Measurements from ENCODE around the gene AMER3. TPM values are rescaled to one million over a fixed set of nuclear protein-coding genes. Genes with fewer than 3 reads are reported as not detected.
A peak's percentile ranks its signal among the peaks of the same experiment; 100 is the strongest.

AMER3 gene
- total RNA-seq, 1 experiment from 2014 or later: 0.79 TPM

DNA sequence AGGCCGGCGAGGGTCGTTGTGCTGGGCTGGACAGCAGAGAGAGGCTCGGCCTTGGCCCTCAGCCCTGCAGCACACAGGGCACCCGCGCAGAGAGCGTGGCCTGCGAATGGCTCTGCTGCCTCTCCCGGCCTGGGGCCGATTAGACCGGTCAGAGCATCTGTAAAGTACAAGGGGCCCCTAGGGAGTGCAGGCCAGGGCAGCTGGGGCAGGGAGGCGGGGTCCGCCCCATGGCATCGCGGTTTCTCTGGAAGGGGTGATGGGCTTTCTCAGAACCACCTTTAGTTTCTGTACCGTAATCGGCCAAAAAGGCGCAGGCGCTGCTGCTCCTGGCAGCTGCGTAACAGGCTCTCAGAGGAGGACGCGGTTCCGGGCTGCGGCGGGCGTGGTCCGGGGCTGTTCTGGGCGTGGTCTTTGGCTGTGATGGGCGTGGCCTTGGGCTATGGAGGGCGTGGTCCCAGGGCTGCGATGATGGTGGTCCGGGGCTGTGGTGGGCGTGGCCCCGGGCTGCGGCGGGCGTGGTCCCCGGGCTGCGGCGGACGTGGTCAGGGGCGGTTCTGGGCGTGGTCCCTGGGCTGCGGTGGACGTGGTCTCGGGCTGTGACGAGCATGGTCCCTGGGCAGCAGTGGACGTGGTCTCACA lies 27.9 kb upstream of the AMER3 start:
- peaks cover 4% of the 10 kb centered on the region for H3K9me3 Mint-ChIP-seq (ENCODE audit: unreplicated experiment)
- H3K27me3 Mint-ChIP-seq (ENCODE audit: insufficient read depth, unreplicated experiment): no peaks in the 10 kb centered on the region
- H3K27ac Mint-ChIP-seq (ENCODE audit: unreplicated experiment): peak overlapping the region; percentile 36
- intact Hi-C loops (cut with micrococcal nuclease; ENCODE audit: unreplicated experiment): loop anchor here (1.0 kb wide), 1 partner anchor 29 kb away; no protein-coding TSS in a partner anchor
- Histone ChIP-seq H3K4me3 (ENCODE audit: low read depth, low read length) (peak overlapping the region; percentile 40), H3K9me3 (no peaks in the 10 kb centered on the region), H3K27me3 (replicated peaks; ENCODE audit: control insufficient read depth, insufficient read depth, low read length) (no peaks in the 10 kb centered on the region), H3K4me1 (peaks cover 14% of the 10 kb centered on the region), H3K36me3 (ENCODE audit: control insufficient read depth, insufficient read depth, low read length) (no peaks in the 10 kb centered on the region)
- TF ChIP-seq, protein P1, sequence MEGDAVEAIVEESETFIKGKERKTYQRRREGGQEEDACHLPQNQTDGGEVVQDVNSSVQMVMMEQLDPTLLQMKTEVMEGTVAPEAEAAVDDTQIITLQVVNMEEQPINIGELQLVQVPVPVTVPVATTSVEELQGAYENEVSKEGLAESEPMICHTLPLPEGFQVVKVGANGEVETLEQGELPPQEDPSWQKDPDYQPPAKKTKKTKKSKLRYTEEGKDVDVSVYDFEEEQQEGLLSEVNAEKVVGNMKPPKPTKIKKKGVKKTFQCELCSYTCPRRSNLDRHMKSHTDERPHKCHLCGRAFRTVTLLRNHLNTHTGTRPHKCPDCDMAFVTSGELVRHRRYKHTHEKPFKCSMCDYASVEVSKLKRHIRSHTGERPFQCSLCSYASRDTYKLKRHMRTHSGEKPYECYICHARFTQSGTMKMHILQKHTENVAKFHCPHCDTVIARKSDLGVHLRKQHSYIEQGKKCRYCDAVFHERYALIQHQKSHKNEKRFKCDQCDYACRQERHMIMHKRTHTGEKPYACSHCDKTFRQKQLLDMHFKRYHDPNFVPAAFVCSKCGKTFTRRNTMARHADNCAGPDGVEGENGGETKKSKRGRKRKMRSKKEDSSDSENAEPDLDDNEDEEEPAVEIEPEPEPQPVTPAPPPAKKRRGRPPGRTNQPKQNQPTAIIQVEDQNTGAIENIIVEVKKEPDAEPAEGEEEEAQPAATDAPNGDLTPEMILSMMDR (IDR thresholded peaks at IDR 0.05; ENCODE audit: insufficient read depth in 1 of 2, low read depth in 1 of 2, low read length in 1 of 2, severe bottlenecking in 1 of 2, unreplicated experiment in 1 of 2): no peak
- no peaks in the 10 kb centered on the region for H3K4me1 Mint-ChIP-seq (ENCODE audit: low read depth, unreplicated experiment)
- no TSS peak for BruUV-seq (replicated peaks)
- ChIA-PET POLR2A (interaction anchor here (0.5 kb wide), 1 partner anchor 384 kb away, joined by 4 read pairs; no protein-coding TSS in a partner anchor), CTCF (interaction anchor here (0.7 to 0.9 kb wide), 2 partner anchors 11 to 810 kb away, joined by 4 to 6 read pairs; no protein-coding TSS in a partner anchor)
- peak; percentile 90 to 91 for DNase-seq
- H3K36me3 Mint-ChIP-seq (ENCODE audit: insufficient read depth, unreplicated experiment): no peaks in the 10 kb centered on the region
- peak overlapping the region; percentile 72 for H3K4me3 Mint-ChIP-seq (ENCODE audit: unreplicated experiment)

DNA sequence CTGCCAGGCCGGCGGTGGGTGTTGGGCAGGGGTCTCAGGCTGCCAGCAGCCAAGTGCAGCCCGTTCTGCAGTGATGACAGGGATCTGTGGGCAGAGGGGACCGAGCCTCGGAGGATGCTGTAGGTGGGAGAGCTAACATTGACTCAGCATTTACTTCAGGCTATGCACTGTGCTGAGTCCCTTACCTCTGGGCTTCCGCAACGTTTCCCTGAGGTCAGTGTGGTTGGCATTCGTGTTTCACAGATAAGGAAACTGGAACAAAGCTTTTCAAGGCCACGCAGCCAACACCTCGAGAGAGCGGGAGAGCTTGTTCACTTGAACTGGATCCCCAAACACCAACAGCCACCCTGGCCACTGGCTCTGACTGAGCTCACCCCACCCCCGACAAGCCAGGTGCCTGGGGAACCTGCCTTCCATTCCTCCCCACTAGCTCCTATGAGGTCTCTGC lies 27.3 kb upstream of the AMER3 start:
- H3K27me3 ChIP-seq (replicated peaks; ENCODE audit: control insufficient read depth, insufficient read depth, low read length): no peaks in the 10 kb centered on the region
- peaks cover 14% of the 10 kb centered on the region for H3K4me1 ChIP-seq
- BruUV-seq (replicated peaks): no TSS peak
- peak; percentile 22 to 35 for DNase-seq
- Mint-ChIP-seq H3K27me3 (ENCODE audit: insufficient read depth, unreplicated experiment) (no peaks in the 10 kb centered on the region), H3K4me3 (ENCODE audit: unreplicated experiment) (peak overlapping the region; percentile 72), H3K4me1 (ENCODE audit: low read depth, unreplicated experiment) (no peaks in the 10 kb centered on the region), H3K27ac (ENCODE audit: unreplicated experiment) (no peak overlapping the region), H3K36me3 (ENCODE audit: insufficient read depth, unreplicated experiment) (no peaks in the 10 kb centered on the region), H3K9me3 (ENCODE audit: unreplicated experiment) (no peaks in the 10 kb centered on the region)
- intact Hi-C loops (cut with micrococcal nuclease; ENCODE audit: unreplicated experiment): no loop called here
- TF ChIP-seq, protein P1 (IDR thresholded peaks at IDR 0.05; ENCODE audit: insufficient read depth in 1 of 2, low read depth in 1 of 2, low read length in 1 of 2, severe bottlenecking in 1 of 2, unreplicated experiment in 1 of 2): no peak
- no peaks in the 10 kb centered on the region for H3K9me3 ChIP-seq
- ChIA-PET CTCF (interaction anchor here (1.1 kb wide), 1 partner anchor 12 kb away, joined by 3 read pairs; no protein-coding TSS in a partner anchor), POLR2A (no interaction called here)
- peak overlapping the region; percentile 40 for H3K4me3 ChIP-seq (ENCODE audit: low read depth, low read length)
- no peaks in the 10 kb centered on the region for H3K36me3 ChIP-seq (ENCODE audit: control insufficient read depth, insufficient read depth, low read length)

DNA sequence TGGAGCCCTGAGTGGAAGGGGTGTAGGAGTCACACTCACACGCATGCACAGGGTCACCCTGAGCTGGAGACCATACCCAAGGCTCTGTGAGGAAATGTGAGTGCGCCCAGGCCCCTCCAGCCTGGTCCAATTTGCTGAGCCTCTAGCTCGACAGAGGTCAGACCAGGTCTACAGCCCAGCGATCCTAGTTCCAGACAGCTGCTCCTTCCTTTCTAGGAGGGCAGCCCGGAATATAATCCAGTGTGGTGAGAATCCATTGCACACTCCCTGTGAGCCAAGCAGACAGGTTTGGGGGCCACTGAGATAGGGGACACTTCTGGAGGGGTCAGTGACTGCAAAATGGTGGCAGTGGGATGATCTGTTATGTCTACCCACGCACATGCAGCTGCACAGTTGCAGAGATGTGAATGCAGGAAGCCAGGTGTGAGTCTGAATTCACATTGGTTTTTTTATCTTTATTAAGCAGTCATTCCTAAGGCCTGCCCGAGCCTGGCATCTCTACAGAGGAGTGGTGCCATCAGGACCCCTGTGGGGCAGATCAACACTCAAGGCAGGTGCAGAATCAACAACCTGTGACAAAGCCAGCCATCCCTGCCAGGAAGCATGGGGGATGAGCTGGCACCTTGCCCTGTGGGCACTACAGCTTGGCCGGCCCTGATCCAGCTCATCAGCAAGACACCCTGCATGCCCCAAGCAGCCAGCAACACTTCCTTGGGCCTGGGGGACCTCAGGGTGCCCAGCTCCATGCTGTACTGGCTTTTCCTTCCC lies 26.6 kb upstream of the AMER3 start, which contains the start of gene GPR148:
TSS of gene GPR148 (plus strand) at position 522 of the 768 bp plus-strand sequence. CDS start at position 604, 82 bp downstream.
- H3K36me3 Mint-ChIP-seq (ENCODE audit: insufficient read depth, unreplicated experiment): no peaks in the 10 kb centered on the region
- H3K4me3 Mint-ChIP-seq (ENCODE audit: unreplicated experiment): peak within 1 kb of the TSS; percentile 72
- intact Hi-C loops (cut with micrococcal nuclease; ENCODE audit: unreplicated experiment): no loop called here
- BruUV-seq (replicated peaks): no TSS peak
- no peak within 1 kb of the TSS for H3K27ac Mint-ChIP-seq (ENCODE audit: unreplicated experiment)
- POLR2A ChIA-PET: no interaction called here
- H3K36me3 ChIP-seq (ENCODE audit: control insufficient read depth, insufficient read depth, low read length): no peaks in the 10 kb centered on the region
- no peaks in the 10 kb centered on the region for H3K9me3 Mint-ChIP-seq (ENCODE audit: unreplicated experiment)
- no peaks in the 10 kb centered on the region for H3K9me3 ChIP-seq
- no peaks in the 10 kb centered on the region for H3K4me1 Mint-ChIP-seq (ENCODE audit: low read depth, unreplicated experiment)
- no peak for DNase-seq
- peaks cover 14% of the 10 kb centered on the region for H3K4me1 ChIP-seq
- TF ChIP-seq, protein P1 (IDR thresholded peaks at IDR 0.05; ENCODE audit: insufficient read depth in 1 of 2, low read depth in 1 of 2, low read length in 1 of 2, severe bottlenecking in 1 of 2, unreplicated experiment in 1 of 2): no peak
- no peaks in the 10 kb centered on the region for H3K27me3 ChIP-seq (replicated peaks; ENCODE audit: control insufficient read depth, insufficient read depth, low read length)
- CTCF ChIA-PET: interaction anchor here (1.1 kb wide), 1 partner anchor 12 kb away, joined by 3 read pairs; no protein-coding TSS in a partner anchor
- peak within 1 kb of the TSS; percentile 40 for H3K4me3 ChIP-seq (ENCODE audit: low read depth, low read length)
- H3K27me3 Mint-ChIP-seq (ENCODE audit: insufficient read depth, unreplicated experiment): no peaks in the 10 kb centered on the region

All from Caco-2 (cell line).